ENCODE measurements around the gene MET. TPM values are rescaled to one million over a fixed set of nuclear protein-coding genes. Genes with fewer than 3 reads are reported as not detected.

MET gene
- total RNA-seq, 1 donor from 2014 or later = 46.0 TPM

- no peaks in the 10 kb centered on the region for H3K9me3 Mint-ChIP-seq (ENCODE audit: low read depth)
- H3K27ac Mint-ChIP-seq = no peak overlapping the region
- DNase-seq (ENCODE audit: low spot score, unreplicated experiment) = no peak
- peaks cover 43% of the 10 kb centered on the region for H3K4me1 Mint-ChIP-seq (ENCODE audit: low read depth)
- TF ChIP-seq CTCF (IDR thresholded peaks at IDR 0.05; ENCODE audit: unreplicated experiment) = no peak
- peaks cover 15% of the 10 kb centered on the region for H3K36me3 Mint-ChIP-seq (ENCODE audit: insufficient read depth)
- no peak overlapping the region for H3K4me3 Mint-ChIP-seq (ENCODE audit: low read depth)
- H3K27me3 Mint-ChIP-seq = no peaks in the 10 kb centered on the region
These were observed 33.4 kb downstream of the MET start for GRCh38 chr7:116705419-116705818.

GRCh38 chr7:116706668-116707126 lies 34.7 kb downstream of the MET start:
- Mint-ChIP-seq H3K4me1 (ENCODE audit: low read depth) (peaks cover 54% of the 10 kb centered on the region), H3K27me3 (no peaks in the 10 kb centered on the region), H3K4me3 (ENCODE audit: low read depth) (no peak overlapping the region), H3K9me3 (ENCODE audit: low read depth) (no peaks in the 10 kb centered on the region), H3K27ac (peak overlapping the region; percentile 79), H3K36me3 (ENCODE audit: insufficient read depth) (peaks cover 14% of the 10 kb centered on the region)
- no peak for DNase-seq (ENCODE audit: low spot score, unreplicated experiment)
- TF ChIP-seq CTCF (IDR thresholded peaks at IDR 0.05; ENCODE audit: unreplicated experiment) = no peak

- peaks cover 15% of the 10 kb centered on the region for H3K36me3 Mint-ChIP-seq (ENCODE audit: insufficient read depth)
- DNase-seq (ENCODE audit: low spot score, unreplicated experiment) = no peak
- no peak overlapping the region for H3K4me3 Mint-ChIP-seq (ENCODE audit: low read depth)
- no peak for TF ChIP-seq CTCF (IDR thresholded peaks at IDR 0.05; ENCODE audit: unreplicated experiment)
- no peaks in the 10 kb centered on the region for H3K27me3 Mint-ChIP-seq
- H3K27ac Mint-ChIP-seq = peak overlapping the region; percentile 39
- H3K4me1 Mint-ChIP-seq (ENCODE audit: low read depth) = peaks cover 57% of the 10 kb centered on the region
- H3K9me3 Mint-ChIP-seq (ENCODE audit: low read depth) = peaks cover 4% of the 10 kb centered on the region
These were observed 35.3 kb downstream of the MET start for GRCh38 chr7:116707289-116707688.

- no peak for DNase-seq (ENCODE audit: low spot score, unreplicated experiment)
- Mint-ChIP-seq H3K4me3 (ENCODE audit: low read depth) (no peak overlapping the region), H3K36me3 (ENCODE audit: insufficient read depth) (peaks cover 15% of the 10 kb centered on the region), H3K27me3 (no peaks in the 10 kb centered on the region), H3K27ac (peak overlapping the region; percentile 46), H3K4me1 (ENCODE audit: low read depth) (peaks cover 57% of the 10 kb centered on the region), H3K9me3 (ENCODE audit: low read depth) (peaks cover 4% of the 10 kb centered on the region)
- no peak for TF ChIP-seq CTCF (IDR thresholded peaks at IDR 0.05; ENCODE audit: unreplicated experiment)
These were observed 36.3 kb downstream of the MET start for GRCh38 chr7:116708248-116708647.

GRCh38 chr7:116708861-116709260 lies 36.9 kb downstream of the MET start:
- H3K4me1 Mint-ChIP-seq (ENCODE audit: low read depth) = peaks cover 57% of the 10 kb centered on the region
- no peak for DNase-seq (ENCODE audit: low spot score, unreplicated experiment)
- no peaks in the 10 kb centered on the region for H3K27me3 Mint-ChIP-seq
- peaks cover 9% of the 10 kb centered on the region for H3K9me3 Mint-ChIP-seq (ENCODE audit: low read depth)
- peaks cover 16% of the 10 kb centered on the region for H3K36me3 Mint-ChIP-seq (ENCODE audit: insufficient read depth)
- H3K4me3 Mint-ChIP-seq (ENCODE audit: low read depth) = no peak overlapping the region
- H3K27ac Mint-ChIP-seq = peak overlapping the region; percentile 90
- no peak for TF ChIP-seq CTCF (IDR thresholded peaks at IDR 0.05; ENCODE audit: unreplicated experiment)
